ENCODE results near the gene ANGPTL3. TPM values are rescaled to one million over a fixed set of nuclear protein-coding genes. Genes with fewer than 3 reads are reported as not detected.
"Not testable (repeated sequence)": the region's sequence is repeated elsewhere in the genome, so short reads cannot be mapped to it uniquely, and the experiment has no call there.

ANGPTL3 gene
- not detected in 2 replicates for total RNA-seq (ENCODE audit: low replicate concordance)

GRCh38 chr1:62597281-62597680 is at the start of gene ANGPTL3:
Gene ANGPTL3, plus strand, starts transcription at chr1:62597520. Its CDS starts 47 bp downstream, at chr1:62597567.
- Histone ChIP-seq H3K27me3 (no peaks in the 10 kb centered on the region), H3K4me2 (no peak within 1 kb of the TSS), H4K20me1 (ENCODE audit: low read depth) (no peaks in the 10 kb centered on the region), H3K27ac (no peak within 1 kb of the TSS), H3K9ac (no peak within 1 kb of the TSS), H3K9me3 (ENCODE audit: low read depth) (no peaks in the 10 kb centered on the region), H3K4me1 (no peaks in the 10 kb centered on the region), H3F3A (ENCODE audit: low read depth) (no peaks in the 10 kb centered on the region), H2AFZ (replicated peaks) (no peak within 1 kb of the TSS), H3K79me2 (ENCODE audit: low read depth) (no peaks in the 10 kb centered on the region), H3K4me3 (no peak within 1 kb of the TSS), H3K36me3 (no peaks in the 10 kb centered on the region)
- Mint-ChIP-seq H3K9me3 (no peaks in the 10 kb centered on the region), H3K4me1 (no peaks in the 10 kb centered on the region), H3K36me3 (no peaks in the 10 kb centered on the region), H3K27me3 (ENCODE audit: insufficient read depth, low read depth) (no peaks in the 10 kb centered on the region), H3K27ac (no peak within 1 kb of the TSS), H3K4me3 (no peak within 1 kb of the TSS)
- TF ChIP-seq CTCF (IDR thresholded peaks at IDR 0.05) (no peak), EZH2phosphoT487 (IDR thresholded peaks at IDR 0.05) (no peak), EZH2 (IDR thresholded peaks at IDR 0.05) (no peak)
- DNase-seq (ENCODE audit: low spot score), result no peak

GRCh38 chr1:62561306-62561705 is 36.0 kb upstream of the ANGPTL3 start:
- H2AFZ ChIP-seq (replicated peaks), result no peak overlapping the region
- no peaks in the 10 kb centered on the region for H3F3A ChIP-seq (ENCODE audit: low read depth)
- H3K9ac ChIP-seq, result no peak overlapping the region
- Mint-ChIP-seq H3K4me1 (no peaks in the 10 kb centered on the region), H3K4me3 (no peak overlapping the region), H3K36me3 (peaks cover 22% of the 10 kb centered on the region), H3K9me3 (peaks cover 9% of the 10 kb centered on the region), H3K27me3 (ENCODE audit: insufficient read depth, low read depth) (no peaks in the 10 kb centered on the region), H3K27ac (no peak overlapping the region)
- no peaks in the 10 kb centered on the region for H3K4me1 ChIP-seq
- no peak overlapping the region for H3K27ac ChIP-seq
- no peak for TF ChIP-seq EZH2phosphoT487 (IDR thresholded peaks at IDR 0.05)
- TF ChIP-seq CTCF (IDR thresholded peaks at IDR 0.05), result no peak
- no peak for TF ChIP-seq EZH2 (IDR thresholded peaks at IDR 0.05)
- H3K27me3 ChIP-seq, result no peaks in the 10 kb centered on the region
- no peaks in the 10 kb centered on the region for H3K79me2 ChIP-seq (ENCODE audit: low read depth)
- H3K9me3 ChIP-seq (ENCODE audit: low read depth), result no peaks in the 10 kb centered on the region
- no peaks in the 10 kb centered on the region for H4K20me1 ChIP-seq (ENCODE audit: low read depth)
- H3K36me3 ChIP-seq, result no peaks in the 10 kb centered on the region
- no peak overlapping the region for H3K4me2 ChIP-seq
- no peak for DNase-seq (ENCODE audit: low spot score)
- H3K4me3 ChIP-seq, result no peak overlapping the region

- not testable (repeated sequence) for H3K9ac ChIP-seq; H4K20me1 ChIP-seq (ENCODE audit: low read depth); H3K4me1 ChIP-seq; H3K4me3 ChIP-seq; H3K4me2 ChIP-seq; H3K4me1 Mint-ChIP-seq; H3F3A ChIP-seq (ENCODE audit: low read depth); H3K27me3 Mint-ChIP-seq (ENCODE audit: insufficient read depth, low read depth); H2AFZ ChIP-seq (replicated peaks); H3K27me3 ChIP-seq; H3K4me3 Mint-ChIP-seq; H3K27ac Mint-ChIP-seq; H3K9me3 ChIP-seq (ENCODE audit: low read depth); H3K27ac ChIP-seq; H3K79me2 ChIP-seq (ENCODE audit: low read depth); DNase-seq (ENCODE audit: low spot score)
- Mint-ChIP-seq H3K36me3 (peaks cover 65% of the 10 kb centered on the region), H3K9me3 (peaks cover 40% of the 10 kb centered on the region)
- peaks cover 12% of the 10 kb centered on the region for H3K36me3 ChIP-seq
Observed at GRCh38 chr1:62567182-62567581, 30.1 kb upstream of the ANGPTL3 start.

- peaks cover 18% of the 10 kb centered on the region for H3K36me3 ChIP-seq
- not testable (repeated sequence) for H3K9ac ChIP-seq; H4K20me1 ChIP-seq (ENCODE audit: low read depth); H3K79me2 ChIP-seq (ENCODE audit: low read depth); H2AFZ ChIP-seq (replicated peaks); H3K9me3 ChIP-seq (ENCODE audit: low read depth); H3K27me3 Mint-ChIP-seq (ENCODE audit: insufficient read depth, low read depth); H3K4me1 Mint-ChIP-seq; H3K4me2 ChIP-seq; H3F3A ChIP-seq (ENCODE audit: low read depth); H3K27ac Mint-ChIP-seq; H3K27me3 ChIP-seq; H3K4me3 Mint-ChIP-seq; DNase-seq (ENCODE audit: low spot score); H3K27ac ChIP-seq; H3K4me3 ChIP-seq; H3K4me1 ChIP-seq
- H3K9me3 Mint-ChIP-seq, result peaks cover 40% of the 10 kb centered on the region
- peaks cover 67% of the 10 kb centered on the region for H3K36me3 Mint-ChIP-seq
Observed at GRCh38 chr1:62567926-62568325, 29.4 kb upstream of the ANGPTL3 start.

- not testable (repeated sequence) for DNase-seq (ENCODE audit: low spot score); H4K20me1 ChIP-seq (ENCODE audit: low read depth); H3K4me1 Mint-ChIP-seq; H3K4me1 ChIP-seq; H3K4me2 ChIP-seq; H3K4me3 ChIP-seq; H3K27me3 Mint-ChIP-seq (ENCODE audit: insufficient read depth, low read depth); H2AFZ ChIP-seq (replicated peaks); H3K9me3 ChIP-seq (ENCODE audit: low read depth); H3K4me3 Mint-ChIP-seq; H3K27ac ChIP-seq; H3F3A ChIP-seq (ENCODE audit: low read depth); H3K27me3 ChIP-seq; H3K9ac ChIP-seq; H3K79me2 ChIP-seq (ENCODE audit: low read depth); H3K27ac Mint-ChIP-seq
- H3K36me3 Mint-ChIP-seq, result peaks cover 56% of the 10 kb centered on the region
- peaks cover 25% of the 10 kb centered on the region for H3K36me3 ChIP-seq
- peaks cover 28% of the 10 kb centered on the region for H3K9me3 Mint-ChIP-seq
Observed at GRCh38 chr1:62571517-62571916, 25.8 kb upstream of the ANGPTL3 start.

All from neural progenitor cell (in vitro differentiated cells).